Epithelial cell of prostate (primary cell): ENCODE measurements around the gene ZBTB20.

Experiments used
- DNase-seq: peaks from one replicate; pipeline ENCODE4 v3.0.0-alpha.2; 2011; ENCODE audit warnings: low read depth, low spot score
- H3K27ac ChIP-seq: fragments of 450-650 bp; 2 replicates; pipeline ENCODE4 v1.5.1; 2017; ENCODE audit warnings: mild to moderate bottlenecking

ZBTB20 gene

DNA sequence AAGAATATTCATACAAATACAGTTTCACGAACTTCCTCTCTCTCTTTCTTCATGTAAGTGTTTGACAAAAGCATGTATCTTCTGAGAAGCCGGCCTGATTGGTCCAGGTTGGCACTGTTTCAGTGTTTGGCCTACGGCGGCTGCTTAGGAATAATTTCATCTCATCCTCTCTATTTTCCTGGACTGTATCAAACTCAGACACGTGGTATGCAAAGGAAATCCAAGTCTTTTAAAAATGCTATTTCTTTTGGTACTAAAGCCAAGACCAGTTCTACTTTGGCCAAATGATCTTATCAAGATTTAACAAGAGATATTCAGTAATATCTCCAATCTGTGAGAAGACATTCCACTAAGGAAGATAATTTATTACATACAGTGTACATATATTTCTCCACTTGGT is 700.5 kb downstream of the ZBTB20 start:
- no peak for DNase-seq
- H3K27ac ChIP-seq, result no peak overlapping the region

- DNase-seq, result no peak
- H3K27ac ChIP-seq, result no peak overlapping the region
Observed at GRCh38 chr3:114445233-114445632, 701.9 kb downstream of the ZBTB20 start.

- H3K27ac ChIP-seq, result no peak overlapping the region
Observed at GRCh38 chr3:114444216-114444615, 702.9 kb downstream of the ZBTB20 start.

GRCh38 chr3:114442246-114442645 is 704.8 kb downstream of the ZBTB20 start:
- H3K27ac ChIP-seq, result no peak overlapping the region
- no peak for DNase-seq

More at GRCh38 chr3:114444216-114444615, 702.9 kb downstream of the ZBTB20 start:
- DNase-seq, result no peak

GRCh38 chr3:114441386-114441785 is 705.7 kb downstream of the ZBTB20 start:
- no peak for DNase-seq

GRCh38 chr3:114440700-114441099 is 706.4 kb downstream of the ZBTB20 start:
- no peak overlapping the region for H3K27ac ChIP-seq
- DNase-seq, result no peak

More at GRCh38 chr3:114441386-114441785, 705.7 kb downstream of the ZBTB20 start:
- H3K27ac ChIP-seq, result no peak overlapping the region

DNA sequence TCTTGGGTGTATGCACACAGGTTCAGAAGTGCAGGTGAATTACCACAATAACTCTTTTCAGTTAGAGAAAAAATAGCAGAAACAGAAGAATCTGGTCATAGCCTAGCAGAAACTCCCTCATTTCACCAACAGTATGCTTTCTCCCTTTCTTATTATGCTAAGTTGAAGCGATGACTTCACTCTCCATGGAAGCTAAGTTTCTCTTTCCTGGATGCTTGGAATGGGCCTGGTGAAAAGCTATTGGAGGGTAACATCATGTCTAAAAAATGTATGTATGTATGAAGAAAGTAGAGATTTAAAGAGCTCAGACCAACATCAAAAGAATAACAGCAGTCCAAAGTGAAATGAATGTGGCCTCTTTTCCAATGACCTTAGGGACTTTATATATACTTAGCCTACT is 707.8 kb downstream of the ZBTB20 start:
- no peak overlapping the region for H3K27ac ChIP-seq
- no peak for DNase-seq

GRCh38 chr3:114437897-114438296 is 709.2 kb downstream of the ZBTB20 start:
- H3K27ac ChIP-seq, result no peak overlapping the region
- DNase-seq, result no peak

GRCh38 chr3:114436182-114436581 is 710.9 kb downstream of the ZBTB20 start:
- no peak overlapping the region for H3K27ac ChIP-seq
- no peak for DNase-seq

GRCh38 chr3:114435386-114436115 is 711.5 kb downstream of the ZBTB20 start:
- no peak for DNase-seq
- no peak overlapping the region for H3K27ac ChIP-seq

DNA sequence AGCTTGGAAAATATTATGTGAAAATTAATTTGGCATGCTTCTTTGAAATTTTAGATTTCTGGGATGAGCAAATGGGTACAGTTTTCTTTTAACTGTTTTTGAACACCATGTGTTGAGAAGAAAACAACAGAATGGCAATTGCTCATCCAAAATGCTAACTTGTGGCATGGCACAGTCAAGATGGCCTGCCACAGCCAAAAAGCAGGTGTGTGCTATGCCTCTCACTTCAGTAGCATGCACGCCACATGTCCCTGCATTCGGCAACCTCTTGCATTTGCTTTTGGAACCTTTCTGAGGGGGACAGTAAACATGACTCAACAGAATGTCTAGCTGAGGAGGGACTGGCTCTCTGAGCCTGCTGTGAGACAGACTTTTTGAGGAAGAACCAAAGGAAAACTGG is 714.8 kb downstream of the ZBTB20 start:
- DNase-seq, result no peak

GRCh38 chr3:114428044-114428595 is 719.0 kb downstream of the ZBTB20 start:
- H3K27ac ChIP-seq, result no peak overlapping the region
- DNase-seq, result no peak

More for the DNA sequence above, 714.8 kb downstream of the ZBTB20 start:
- no peak overlapping the region for H3K27ac ChIP-seq

- no peak for DNase-seq
- H3K27ac ChIP-seq, result no peak overlapping the region
Observed at GRCh38 chr3:114427285-114428043, 719.6 kb downstream of the ZBTB20 start.

DNA sequence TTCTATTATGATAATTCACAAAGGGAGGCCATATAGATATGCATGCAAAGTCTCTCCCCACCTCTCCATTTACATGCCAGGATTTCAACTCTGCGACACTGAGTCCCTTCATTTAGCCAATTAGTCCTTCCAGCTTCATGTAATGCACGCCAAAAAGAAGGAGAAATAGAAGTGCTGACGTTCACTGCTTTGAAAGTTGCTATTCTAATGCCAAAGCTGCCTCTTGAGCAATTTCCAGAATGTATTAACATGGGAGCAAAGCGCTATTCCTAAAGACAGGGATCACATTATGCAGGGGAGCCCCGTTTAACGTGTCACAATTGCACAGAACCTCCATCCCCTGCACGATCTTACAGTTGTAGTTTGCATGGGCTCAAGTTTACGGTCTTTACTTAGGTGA is 722.8 kb downstream of the ZBTB20 start:
- no peak for DNase-seq
- no peak overlapping the region for H3K27ac ChIP-seq

GRCh38 chr3:114421204-114421603 is 725.9 kb downstream of the ZBTB20 start:
- H3K27ac ChIP-seq, result no peak overlapping the region
- DNase-seq, result no peak

- DNase-seq, result no peak
- no peak overlapping the region for H3K27ac ChIP-seq
Observed at GRCh38 chr3:114420072-114420471, 727.0 kb downstream of the ZBTB20 start.

DNA sequence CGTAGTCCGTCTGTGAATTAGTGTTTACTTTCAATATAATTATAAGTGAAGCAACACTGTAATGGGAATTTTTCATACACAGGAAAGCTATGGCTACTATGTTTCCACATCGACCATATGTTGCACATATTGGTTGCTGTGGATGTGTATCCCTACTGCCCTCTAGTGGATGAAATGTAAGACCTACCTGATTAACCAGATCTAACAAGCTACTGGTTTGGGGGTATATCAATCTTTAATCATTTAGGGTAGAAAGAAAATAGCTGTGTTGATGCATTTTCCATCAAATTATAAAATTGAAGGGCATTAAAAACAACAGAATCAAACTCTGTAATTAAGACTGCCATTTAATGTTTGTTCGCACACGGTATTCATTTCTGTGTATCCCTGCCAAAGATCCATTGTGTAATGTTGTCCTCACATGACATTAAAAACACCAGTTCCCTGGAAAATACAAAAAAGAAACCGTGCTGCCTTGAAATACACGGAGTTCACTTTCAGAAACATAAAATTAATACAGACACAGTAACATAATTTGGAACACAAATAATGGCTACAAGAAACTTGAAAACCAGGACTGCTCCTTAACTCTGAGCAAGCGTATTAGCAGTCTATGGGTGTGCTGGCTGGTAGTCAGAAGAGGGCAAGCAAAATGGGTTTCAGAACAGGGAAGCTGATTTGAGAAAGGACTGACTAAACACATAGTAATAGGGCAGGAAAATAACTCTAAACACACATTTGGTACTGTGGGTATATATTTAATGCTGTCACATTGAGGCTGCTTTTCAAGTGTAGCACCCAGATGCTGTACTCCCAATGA is 728.2 kb downstream of the ZBTB20 start:
- DNase-seq, result no peak
- no peak overlapping the region for H3K27ac ChIP-seq

GRCh38 chr3:114418107-114418506 is 729.0 kb downstream of the ZBTB20 start:
- no peak overlapping the region for H3K27ac ChIP-seq
- no peak for DNase-seq

DNA sequence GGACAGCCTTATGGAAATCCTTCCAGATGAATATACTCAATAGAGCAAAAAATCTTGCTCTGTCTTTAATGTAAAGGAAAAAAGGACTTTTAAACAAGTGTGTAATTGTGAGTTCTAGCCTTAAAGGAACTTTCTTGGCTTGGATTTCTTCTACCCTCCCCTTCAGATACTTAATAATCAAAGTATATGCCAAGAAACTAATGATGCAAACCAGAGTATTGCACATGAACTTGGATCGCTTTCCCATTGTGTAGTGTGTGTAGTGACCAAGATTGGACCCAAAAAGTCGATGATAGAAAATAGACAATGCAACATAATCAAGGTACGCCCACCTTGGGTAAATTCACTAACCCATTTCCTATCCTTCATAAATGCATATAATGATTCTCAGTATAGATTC is 729.4 kb downstream of the ZBTB20 start:
- H3K27ac ChIP-seq, result no peak overlapping the region
- DNase-seq, result no peak

DNA sequence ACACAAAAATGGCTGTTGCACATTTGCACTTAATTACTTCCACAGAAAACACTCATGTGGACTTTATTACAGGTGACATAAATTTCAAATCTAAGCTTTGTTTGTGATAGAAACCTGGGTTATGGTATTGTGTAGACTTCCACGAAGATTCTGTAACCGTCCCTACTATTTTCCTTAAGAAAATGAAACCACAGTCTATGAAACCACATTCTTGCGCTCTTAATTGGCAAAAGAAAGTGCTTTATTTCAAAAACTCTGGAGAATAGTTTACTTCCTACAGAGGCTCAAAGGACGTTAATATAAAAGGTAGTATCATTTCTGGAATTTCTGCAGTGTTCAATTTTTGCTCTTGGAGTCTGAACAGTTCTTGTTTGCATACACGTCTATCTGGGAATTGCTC is 729.8 kb downstream of the ZBTB20 start:
- DNase-seq, result no peak
- no peak overlapping the region for H3K27ac ChIP-seq
